ENCODE measurements around the gene CLECL1. TPM values are rescaled to one million over a fixed set of nuclear protein-coding genes. Genes with fewer than 3 reads are reported as not detected.

CLECL1 gene
- total and polyA plus RNA-seq, 8 donors, result 0.31 to 0.43 TPM; not detected in 6

GRCh38 chr12:9756170-9756569, 23.3 kb upstream of the CLECL1 start:
- no peak for DNase-seq
- WGBS, 2 donors, result 40 to 56% methylated on average over 2 of the region's 2 CpGs
- Histone ChIP-seq H3K27me3 (no peaks in the 10 kb centered on the region), H3K27ac (no peak overlapping the region), H3K4me1 (no peaks in the 10 kb centered on the region), H3K4me3 (no peak overlapping the region), H3K36me3 (no peaks in the 10 kb centered on the region), H3K9me3 (no peaks in the 10 kb centered on the region)
- no peak for FAIRE-seq
- ATAC-seq, result no peak
- TF ChIP-seq CTCF (IDR thresholded peaks at IDR 0.05), result no peak
- intact Hi-C loops (cut with DNase I), result loop anchor here in 2 of 3 donors (10.0 kb wide), 1 partner anchor 169 kb away; no protein-coding TSS in a partner anchor

GRCh38 chr12:9755567-9755966, 22.7 kb upstream of the CLECL1 start:
- Histone ChIP-seq H3K4me1 (peaks cover 0 to 1% (median 0%) of the 10 kb centered on the region in 3 donors), H3K36me3 (no peaks in the 10 kb centered on the region), H3K27me3 (no peaks in the 10 kb centered on the region), H3K4me3 (no peak overlapping the region), H3K27ac (no peak overlapping the region), H3K9me3 (no peaks in the 10 kb centered on the region)
- 46 to 56% methylated on average over 2 of the region's 2 CpGs for WGBS, 2 donors
- FAIRE-seq, result no peak
- intact Hi-C loops (cut with DNase I), result loop anchor here in 2 of 3 donors (10.0 kb wide), 1 partner anchor 169 kb away; no protein-coding TSS in a partner anchor
- no peak for DNase-seq
- ATAC-seq, result no peak
- no peak for TF ChIP-seq CTCF (IDR thresholded peaks at IDR 0.05)

GRCh38 chr12:9755035-9755434, 22.1 kb upstream of the CLECL1 start:
- intact Hi-C loops (cut with DNase I), result loop anchor here in 2 of 3 donors (10.0 kb wide), 1 partner anchor 170 kb away; no protein-coding TSS in a partner anchor
- no peak for ATAC-seq
- no peak for FAIRE-seq
- Histone ChIP-seq H3K27ac (no peak overlapping the region), H3K27me3 (no peaks in the 10 kb centered on the region), H3K36me3 (no peaks in the 10 kb centered on the region), H3K9me3 (no peaks in the 10 kb centered on the region), H3K4me3 (no peak overlapping the region), H3K4me1 (peaks cover 0 to 4% (median 0%) of the 10 kb centered on the region in 3 donors)
- TF ChIP-seq CTCF (IDR thresholded peaks at IDR 0.05), result no peak
- no peak for DNase-seq

GRCh38 chr12:9754099-9754927, 21.4 kb upstream of the CLECL1 start:
- no peak for DNase-seq
- no peaks in the 10 kb centered on the region for H3K9me3 ChIP-seq
- TF ChIP-seq CTCF (IDR thresholded peaks at IDR 0.05), result no peak
- H3K36me3 ChIP-seq, result no peaks in the 10 kb centered on the region
- WGBS, 2 donors, result 70 to 74% methylated on average over 3 of the region's 3 CpGs
- no peak overlapping the region for H3K27ac ChIP-seq
- intact Hi-C loops (cut with DNase I), result loop anchor here in 2 of 3 donors (10.0 kb wide), 1 partner anchor 170 kb away; no protein-coding TSS in a partner anchor
- H3K4me3 ChIP-seq, result no peak overlapping the region
- H3K27me3 ChIP-seq, result no peaks in the 10 kb centered on the region
- ATAC-seq, result no peak
- H3K4me1 ChIP-seq, result peaks cover 0 to 4% (median 0%) of the 10 kb centered on the region in 3 donors
- no peak for FAIRE-seq

GRCh38 chr12:9753498-9753897, 20.6 kb upstream of the CLECL1 start:
- intact Hi-C loops (cut with DNase I), result loop anchor here in 2 of 3 donors (10.0 kb wide), 1 partner anchor 171 kb away; no protein-coding TSS in a partner anchor
- H3K9me3 ChIP-seq, result no peaks in the 10 kb centered on the region
- FAIRE-seq, result no peak
- H3K27me3 ChIP-seq, result no peaks in the 10 kb centered on the region
- peaks cover 0 to 4% (median 0%) of the 10 kb centered on the region in 3 donors for H3K4me1 ChIP-seq
- no peak overlapping the region for H3K4me3 ChIP-seq
- DNase-seq, result no peak
- H3K36me3 ChIP-seq, result no peaks in the 10 kb centered on the region
- ATAC-seq, result no peak
- no peak for TF ChIP-seq CTCF (IDR thresholded peaks at IDR 0.05)
- no peak overlapping the region for H3K27ac ChIP-seq
- WGBS, 2 donors, result 50 to 70% methylated on average over 3 of the region's 3 CpGs
